GM20000 (cell line): Measurements from ENCODE around the gene ASTN2.

Experiments
- DNase-seq: peaks from one replicate; pipeline ENCODE4 v3.0.0; 2012; ENCODE audit warnings: low spot score
- CTCF ChIP-seq: IDR thresholded peaks from 2 replicates; pipeline ENCODE4 v1.5.1; 2012; ENCODE audit warnings: mild to moderate bottlenecking, control low read depth; ENCODE audit errors: extremely low read depth, missing control alignments

ASTN2 gene

GRCh38 chr9:116423149-116423548, 991.7 kb downstream of the ASTN2 start:
- TF ChIP-seq CTCF: no peak
- DNase-seq: no peak

- no peak for TF ChIP-seq CTCF
- no peak for DNase-seq
Observed at GRCh38 chr9:116422119-116422979, 992.5 kb downstream of the ASTN2 start.

- TF ChIP-seq CTCF: no peak
- no peak for DNase-seq
Observed at GRCh38 chr9:116420993-116421538, 993.8 kb downstream of the ASTN2 start.

GRCh38 chr9:116419181-116419580, 995.7 kb downstream of the ASTN2 start:
- no peak for DNase-seq
- no peak for TF ChIP-seq CTCF

GRCh38 chr9:116417464-116417863, 997.4 kb downstream of the ASTN2 start:
- DNase-seq: no peak
- TF ChIP-seq CTCF: no peak

GRCh38 chr9:116416421-116416820, 998.4 kb downstream of the ASTN2 start:
- DNase-seq: no peak
- no peak for TF ChIP-seq CTCF

- no peak for DNase-seq
- TF ChIP-seq CTCF: no peak
Observed at GRCh38 chr9:116414374-116414773, 1000.5 kb downstream of the ASTN2 start.
